Common myeloid progenitor, CD34-positive (primary cell): Measurements from ENCODE around the gene SMIM29.

Source experiments
- CTCF ChIA-PET: fragments of 350-600 bp; sonication (Branson Sonifier 250); formaldehyde crosslinking; loops from one replicate; lab custom pipeline; 2021; ENCODE audit warnings: antibody characterized with exemption; lab: Charles Lee
- POLR2A ChIA-PET: fragments of 350-600 bp; sonication (Branson Sonifier 250); formaldehyde crosslinking; loops from one replicate; lab custom pipeline; 2021; ENCODE audit warnings: antibody characterized with exemption; lab: Charles Lee
- DNase-seq, 3 donors: peaks; one replicate each; pipeline versions ENCODE4 v3.0.0 to v3.0.0-alpha.2; 2013
- H3K27ac ChIP-seq, 2 experiments: 1 replicate in 1 of 2; 2 replicates in 1 of 2; pipeline ENCODE4 v1.7.0; 2013; ENCODE audit warnings: inconsistent platforms in 2 of 2, low read length in 2 of 2, mild to moderate bottlenecking in 2 of 2, low read depth in 1 of 2, moderate library complexity in 1 of 2; ENCODE audit not compliant: severe bottlenecking in 2 of 2, insufficient read depth in 1 of 2, poor library complexity in 1 of 2
- H3K27me3 ChIP-seq, 5 experiments: replicated peaks in 2 of 5; 1 replicate in 3 of 5; 2 replicates in 2 of 5; pipeline versions ENCODE4 v1.6.1 to v1.7.0; 2013; ENCODE audit warnings: low read length in 4 of 5, mild to moderate bottlenecking in 2 of 5, moderate library complexity in 2 of 5, inconsistent platforms in 1 of 5; ENCODE audit not compliant: insufficient read depth in 5 of 5, control insufficient read depth in 4 of 5
- H3K36me3 ChIP-seq, 4 experiments: 1 replicate in 2 of 4; 2 replicates in 2 of 4; pipeline versions ENCODE4 v1.6.1 to v1.7.0; 2013; ENCODE audit warnings: low read length in 3 of 4, control low read depth in 1 of 4, mild to moderate bottlenecking in 1 of 4; ENCODE audit not compliant: control insufficient read depth in 4 of 4, insufficient read depth in 4 of 4
- H3K4me1 ChIP-seq, 4 experiments: 1 replicate in 3 of 4; 2 replicates in 1 of 4; pipeline versions ENCODE4 v1.6.1 to v1.7.1; 2013; ENCODE audit warnings: low read length in 3 of 4, mild to moderate bottlenecking in 3 of 4, control low read depth in 1 of 4, inconsistent platforms in 1 of 4, moderate library complexity in 1 of 4; ENCODE audit not compliant: control insufficient read depth in 4 of 4, insufficient read depth in 4 of 4; ENCODE audit errors: control extremely low read depth in 1 of 4
- H3K4me3 ChIP-seq, 7 experiments: 1 replicate in 4 of 7; 2 replicates in 3 of 7; pipeline versions ENCODE4 v1.5.1 to v1.7.0; 2013; ENCODE audit warnings: mild to moderate bottlenecking in 7 of 7, low read length in 6 of 7, moderate library complexity in 6 of 7, inconsistent platforms in 2 of 7, low read depth in 2 of 7, control low read depth in 1 of 7; ENCODE audit not compliant: insufficient read depth in 4 of 7, control insufficient read depth in 1 of 7; ENCODE audit errors: extremely low read depth in 1 of 7
- H3K9me3 ChIP-seq, 5 experiments: 1 replicate in 4 of 5; 2 replicates in 1 of 5; pipeline versions ENCODE4 v1.6.1 to v1.7.1; 2013; ENCODE audit warnings: low read length in 4 of 5, mild to moderate bottlenecking in 2 of 5, inconsistent platforms in 1 of 5, low read depth in 1 of 5, moderate library complexity in 1 of 5; ENCODE audit not compliant: control insufficient read depth in 4 of 5, insufficient read depth in 2 of 5; ENCODE audit errors: control extremely low read depth in 1 of 5
- WGBS: methylation state at CpG from one replicate; pipeline ENCODE4 v1.1.5; 2013; ENCODE audit not compliant: insufficient coverage; 5-methylcytosine and 5-hydroxymethylcytosine counted together

SMIM29 gene

GRCh38 chr6:34225551-34225950 lies 23.3 kb downstream of the SMIM29 start:
- Histone ChIP-seq H3K27me3 (no peaks in the 10 kb centered on the region), H3K9me3 (no peaks in the 10 kb centered on the region), H3K36me3 (no peaks in the 10 kb centered on the region), H3K27ac (no peak overlapping the region), H3K4me3 (no peak overlapping the region), H3K4me1 (peaks cover 3 to 46% (median 21%) of the 10 kb centered on the region in 4 experiments)
- ChIA-PET CTCF (no interaction called here), POLR2A (no interaction called here)
- WGBS, result 90% methylated on average over 3 of the region's 5 CpGs
- no peak for DNase-seq

GRCh38 chr6:34223956-34224940 lies 24.6 kb downstream of the SMIM29 start:
- H3K9me3 ChIP-seq, result no peaks in the 10 kb centered on the region
- ChIA-PET CTCF (interaction anchor here (0.8 to 2.1 kb wide), 11 partner anchors 9 to 192 kb away, joined by 3 to 7 read pairs (median 4); partner anchors contain the start of gene HMGA1), POLR2A (interaction anchor here (1.4 to 2.0 kb wide), 2 partner anchors 12 to 20 kb away, joined by 6 to 17 read pairs; partner anchors contain the start of gene HMGA1)
- peaks cover 3 to 45% (median 20%) of the 10 kb centered on the region in 4 experiments for H3K4me1 ChIP-seq
- no peaks in the 10 kb centered on the region for H3K27me3 ChIP-seq
- DNase-seq, result peak; percentile 96 to 99 (median 99)
- H3K27ac ChIP-seq, result peak overlapping the region; percentile 95 to 98
- H3K36me3 ChIP-seq, result no peaks in the 10 kb centered on the region
- peak overlapping the region; percentile 31 to 79 (median 65) for H3K4me3 ChIP-seq
- WGBS, result 4% methylated on average over 26 of the region's 55 CpGs

GRCh38 chr6:34223381-34223955 lies 25.3 kb downstream of the SMIM29 start:
- H3K4me1 ChIP-seq, result peaks cover 3 to 41% (median 20%) of the 10 kb centered on the region in 4 experiments
- peak overlapping the region in 4 of 7 experiments; percentile 15 to 54 (median 25) for H3K4me3 ChIP-seq
- H3K9me3 ChIP-seq, result no peaks in the 10 kb centered on the region
- ChIA-PET POLR2A (interaction anchor here (0.6 to 2.0 kb wide), 3 partner anchors 13 to 21 kb away, joined by 5 to 17 read pairs (median 6); partner anchors contain the start of gene HMGA1), CTCF (interaction anchor here (0.8 to 2.1 kb wide), 10 partner anchors 9 to 193 kb away, joined by 3 to 7 read pairs (median 4); partner anchors contain the start of gene HMGA1)
- peak overlapping the region in 1 of 2 experiments; percentile 71 for H3K27ac ChIP-seq
- no peak for DNase-seq
- WGBS, result 69% methylated on average over 15 of the region's 16 CpGs
- H3K27me3 ChIP-seq, result no peaks in the 10 kb centered on the region
- no peaks in the 10 kb centered on the region for H3K36me3 ChIP-seq

GRCh38 chr6:34218691-34219090 lies 30.1 kb downstream of the SMIM29 start:
- no peak for DNase-seq
- ChIA-PET POLR2A (no interaction called here), CTCF (interaction anchor here (1.0 to 2.4 kb wide), 3 partner anchors 10 to 21 kb away, joined by 3 to 6 read pairs (median 3); no protein-coding TSS in a partner anchor)
- Histone ChIP-seq H3K27me3 (no peaks in the 10 kb centered on the region), H3K36me3 (no peaks in the 10 kb centered on the region), H3K27ac (no peak overlapping the region), H3K4me3 (no peak overlapping the region), H3K9me3 (no peaks in the 10 kb centered on the region), H3K4me1 (peaks cover 0 to 6% (median 6%) of the 10 kb centered on the region in 4 experiments)
- WGBS, result 71% methylated on average over 1 of the region's 2 CpGs

- WGBS, result 80% methylated on average over 1 of the region's 4 CpGs
- Histone ChIP-seq H3K36me3 (no peaks in the 10 kb centered on the region), H3K4me3 (no peak overlapping the region), H3K4me1 (no peaks in the 10 kb centered on the region), H3K27me3 (no peaks in the 10 kb centered on the region), H3K27ac (no peak overlapping the region), H3K9me3 (no peaks in the 10 kb centered on the region)
- DNase-seq, result no peak
- ChIA-PET CTCF (interaction anchor here (1.0 kb wide), 1 partner anchor 18 kb away, joined by 3 read pairs; no protein-coding TSS in a partner anchor), POLR2A (no interaction called here)
These were observed 35.0 kb downstream of the SMIM29 start for GRCh38 chr6:34213772-34214171.

- WGBS, result 88% methylated on average over 3 of the region's 4 CpGs
- ChIA-PET CTCF (interaction anchor here (1.1 to 2.0 kb wide), 3 partner anchors 11 to 41 kb away, joined by 3 to 8 read pairs (median 3); partner anchors contain the start of gene SMIM29), POLR2A (no interaction called here)
- Histone ChIP-seq H3K27ac (no peak overlapping the region), H3K27me3 (peaks cover 0 to 2% (median 0%) of the 10 kb centered on the region in 5 experiments), H3K4me3 (no peak overlapping the region), H3K36me3 (no peaks in the 10 kb centered on the region), H3K9me3 (no peaks in the 10 kb centered on the region), H3K4me1 (no peaks in the 10 kb centered on the region)
- DNase-seq, result no peak
These were observed 40.9 kb downstream of the SMIM29 start for GRCh38 chr6:34207695-34208443.
